CD4-positive, alpha-beta T cell (primary cell): ENCODE measurements around the gene SP6. TPM values are rescaled to one million over a fixed set of nuclear protein-coding genes. Genes with fewer than 3 reads are reported as not detected.

ENCODE experiments used
- ATAC-seq: fragments of 200-7000 bp; cut with Tn5 transposase; one replicate; pipeline ENCODE4 v1.10.0; 2022; ENCODE audit warnings: mild to moderate bottlenecking; ENCODE audit not compliant: poor library complexity
- CTCF ChIA-PET: fragments of 350-600 bp; sonication (Branson Sonifier 250); formaldehyde crosslinking; loops from one replicate; lab custom pipeline; 2021; ENCODE audit warnings: antibody characterized with exemption, inconsistent platforms; lab: Charles Lee
- POLR2A ChIA-PET: fragments of 350-600 bp; sonication (Branson Sonifier 250); formaldehyde crosslinking; loops from one replicate; lab custom pipeline; 2021; ENCODE audit warnings: antibody characterized with exemption, inconsistent platforms; lab: Charles Lee
- DNase-seq, 14 experiments: peaks; one replicate each; pipeline ENCODE4 v3.0.0-alpha.2; 2013 to 2020; ENCODE audit warnings: mixed read lengths in 2 of 14
- H3K27ac ChIP-seq, 2 donors: one replicate each; pipeline versions ENCODE4 v1.5.1 to v1.7.0; 2013; ENCODE audit warnings: low read length in 2 of 2, low read depth in 1 of 2, mild to moderate bottlenecking in 1 of 2
- H3K27me3 ChIP-seq, 2 experiments: 1 replicate in 1 of 2; 2 replicates in 1 of 2; pipeline versions ENCODE4 v1.6.1 to v1.7.0; 2013; ENCODE audit warnings: low read length in 2 of 2, control low read depth in 1 of 2, mild to moderate bottlenecking in 1 of 2, moderate library complexity in 1 of 2; ENCODE audit not compliant: insufficient read depth in 2 of 2, control insufficient read depth in 1 of 2
- H3K36me3 ChIP-seq: one replicate; pipeline ENCODE4 v1.6.1; 2013; ENCODE audit warnings: low read length, control low read depth; ENCODE audit not compliant: insufficient read depth
- H3K4me1 ChIP-seq: one replicate; pipeline ENCODE4 v1.6.1; 2013; ENCODE audit warnings: low read length, control low read depth; ENCODE audit not compliant: insufficient read depth
- H3K4me3 ChIP-seq: one replicate; pipeline ENCODE4 v1.5.1; 2013; ENCODE audit warnings: mild to moderate bottlenecking, low read length, moderate library complexity
- H3K9me3 ChIP-seq, 2 experiments: 1 replicate in 1 of 2; 2 replicates in 1 of 2; pipeline versions ENCODE4 v1.6.1 to v1.7.0; 2013; ENCODE audit warnings: low read length in 2 of 2, mild to moderate bottlenecking in 2 of 2, control low read depth in 1 of 2, moderate library complexity in 1 of 2; ENCODE audit not compliant: control insufficient read depth in 1 of 2, insufficient read depth in 1 of 2
- H3K27ac Mint-ChIP-seq: one replicate; pipeline ENCODE4 v1.8.0; 2020; ENCODE audit warnings: mixed read lengths
- H3K27me3 Mint-ChIP-seq: one replicate; pipeline ENCODE4 v1.8.0; 2021; ENCODE audit warnings: mixed read lengths
- H3K36me3 Mint-ChIP-seq: one replicate; pipeline ENCODE4 v1.8.0; 2021; ENCODE audit warnings: low read depth, mixed read lengths
- H3K4me1 Mint-ChIP-seq: one replicate; pipeline ENCODE4 v1.8.0; 2021; ENCODE audit warnings: low read depth, mixed read lengths
- H3K4me3 Mint-ChIP-seq: one replicate; pipeline ENCODE4 v1.8.0; 2020; ENCODE audit warnings: mild to moderate bottlenecking, mixed read lengths
- H3K9me3 Mint-ChIP-seq: one replicate; pipeline ENCODE4 v1.8.0; 2020; ENCODE audit warnings: mixed read lengths
- intact Hi-C, 2 experiments: fragments of 100-400 bp; cut with DNase I in 1 of 2; cut with micrococcal nuclease in 1 of 2; formaldehyde crosslinking; loops; one replicate each; pipeline versions ENCODE4 v1.15.1 to v1.9.0; 2023 to 2025; cut with DNase I, micrococcal nuclease
- total RNA-seq, 174 experiments: library from RNA in 2 of 174; stranded (reverse) in 2 of 174; gene quantifications; one replicate each; pipeline ENCODE4 v1.2.3 and lab custom pipeline; 2021 to 2026
- TF ChIP-seq, protein P1 (sequence below): fragments of 200-600 bp; IDR thresholded peaks from one replicate; pipeline ENCODE4 v1.8.0; 2022; ENCODE audit warnings: antibody characterized with exemption, mild to moderate bottlenecking

SP6 gene
- total RNA-seq, 2 experiments from 2014 or later = 0.17 to 0.27 TPM

DNA sequence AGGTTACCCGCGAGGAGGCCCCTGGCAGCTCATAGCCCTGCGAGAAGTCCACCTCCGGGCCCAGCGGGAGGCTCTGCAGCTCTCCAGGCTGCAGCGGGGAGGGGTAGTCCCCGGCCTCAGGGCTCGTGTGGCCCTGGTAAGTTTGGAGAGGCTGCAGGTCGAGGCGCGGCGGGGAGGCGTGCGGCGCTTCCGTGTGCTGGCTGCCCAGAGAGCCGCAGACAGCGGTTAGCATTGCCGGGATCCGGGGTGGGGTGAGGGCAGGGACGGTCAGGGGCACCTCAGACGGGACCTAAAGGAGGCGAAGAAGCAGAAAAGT lies 2.8 kb downstream of the SP6 start:
- peaks cover 81 to 87% of the 10 kb centered on the region in 2 experiments for H3K27me3 ChIP-seq
- no peak overlapping the region for H3K4me3 Mint-ChIP-seq
- H3K4me1 ChIP-seq = peaks cover 50% of the 10 kb centered on the region
- intact Hi-C loops = loop anchor here in 1 of 2 experiments (10.0 kb wide), 1 partner anchor 767 kb away; the partner anchor contains the start of genes HOXB7 and HOXB8
- H3K36me3 ChIP-seq = no peaks in the 10 kb centered on the region
- ATAC-seq (no peak), DNase-seq (no peak)
- peaks cover 26% of the 10 kb centered on the region for H3K4me1 Mint-ChIP-seq
- TF ChIP-seq, protein P1, sequence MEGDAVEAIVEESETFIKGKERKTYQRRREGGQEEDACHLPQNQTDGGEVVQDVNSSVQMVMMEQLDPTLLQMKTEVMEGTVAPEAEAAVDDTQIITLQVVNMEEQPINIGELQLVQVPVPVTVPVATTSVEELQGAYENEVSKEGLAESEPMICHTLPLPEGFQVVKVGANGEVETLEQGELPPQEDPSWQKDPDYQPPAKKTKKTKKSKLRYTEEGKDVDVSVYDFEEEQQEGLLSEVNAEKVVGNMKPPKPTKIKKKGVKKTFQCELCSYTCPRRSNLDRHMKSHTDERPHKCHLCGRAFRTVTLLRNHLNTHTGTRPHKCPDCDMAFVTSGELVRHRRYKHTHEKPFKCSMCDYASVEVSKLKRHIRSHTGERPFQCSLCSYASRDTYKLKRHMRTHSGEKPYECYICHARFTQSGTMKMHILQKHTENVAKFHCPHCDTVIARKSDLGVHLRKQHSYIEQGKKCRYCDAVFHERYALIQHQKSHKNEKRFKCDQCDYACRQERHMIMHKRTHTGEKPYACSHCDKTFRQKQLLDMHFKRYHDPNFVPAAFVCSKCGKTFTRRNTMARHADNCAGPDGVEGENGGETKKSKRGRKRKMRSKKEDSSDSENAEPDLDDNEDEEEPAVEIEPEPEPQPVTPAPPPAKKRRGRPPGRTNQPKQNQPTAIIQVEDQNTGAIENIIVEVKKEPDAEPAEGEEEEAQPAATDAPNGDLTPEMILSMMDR = no peak
- ChIA-PET CTCF (interaction anchor here (0.8 to 8.4 kb wide), 4 partner anchors 9 to 41 kb away, joined by 3 to 86 read pairs (median 4); no protein-coding TSS in a partner anchor), POLR2A (interaction anchor here (1.1 to 2.0 kb wide), 2 partner anchors 37 to 47 kb away, joined by 3 to 9 read pairs; no protein-coding TSS in a partner anchor)
- no peak overlapping the region for H3K27ac Mint-ChIP-seq
- peaks cover 0 to 13% of the 10 kb centered on the region in 2 experiments for H3K9me3 ChIP-seq
- H3K27ac ChIP-seq = no peak overlapping the region
- H3K27me3 Mint-ChIP-seq = peaks cover 79% of the 10 kb centered on the region
- H3K36me3 Mint-ChIP-seq = no peaks in the 10 kb centered on the region
- H3K4me3 ChIP-seq = no peak overlapping the region
- H3K9me3 Mint-ChIP-seq = no peaks in the 10 kb centered on the region

DNA sequence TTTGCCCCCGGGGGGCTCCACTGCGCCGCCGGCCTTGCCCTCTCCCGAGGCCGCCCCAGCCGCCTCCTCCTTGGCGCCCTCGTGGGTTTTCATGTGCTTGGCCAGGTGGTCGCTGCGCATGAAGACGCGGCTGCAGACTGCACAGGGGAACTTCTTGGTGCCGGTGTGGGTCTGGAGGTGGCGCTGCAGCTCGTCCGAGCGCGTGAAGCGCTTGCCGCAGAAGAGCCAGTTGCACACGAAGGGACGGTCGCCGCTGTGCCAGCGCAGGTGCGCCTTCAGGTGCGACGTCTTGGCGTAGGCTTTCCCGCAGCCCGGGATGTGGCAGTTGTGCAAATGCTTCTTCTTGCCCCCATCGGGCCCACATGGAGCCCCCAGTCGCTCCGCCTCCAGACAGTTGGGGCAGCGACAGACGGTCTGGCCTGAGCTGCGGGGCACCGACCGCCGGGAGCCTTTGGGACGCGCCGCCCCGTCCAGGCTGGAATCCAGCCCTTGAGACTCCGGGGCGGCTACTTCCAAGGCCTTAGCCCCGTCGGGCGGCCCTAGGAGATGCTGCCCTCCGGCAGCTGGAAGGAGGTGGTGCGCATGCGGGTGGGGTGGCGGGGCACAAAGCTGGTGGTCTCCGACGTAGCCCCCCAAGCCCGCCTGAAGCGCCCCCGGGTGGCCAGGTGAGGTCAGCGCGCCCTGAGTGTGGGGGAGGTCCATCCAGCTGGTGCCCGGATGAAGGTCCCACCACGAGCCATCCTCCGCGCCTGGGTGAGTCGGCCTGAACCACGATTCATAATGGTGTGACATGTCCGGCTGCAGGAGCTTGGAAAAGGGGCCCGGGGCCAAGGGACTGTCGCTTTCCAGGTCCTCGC lies 3.4 kb downstream of the SP6 start:
- ATAC-seq (peak; percentile 29), DNase-seq (peak in 6 of 14 experiments; percentile 17 to 69 (median 40))
- Mint-ChIP-seq H3K4me1 (peaks cover 30% of the 10 kb centered on the region), H3K27me3 (peaks cover 75% of the 10 kb centered on the region), H3K4me3 (no peak overlapping the region), H3K36me3 (no peaks in the 10 kb centered on the region), H3K27ac (no peak overlapping the region), H3K9me3 (no peaks in the 10 kb centered on the region)
- POLR2A ChIA-PET = interaction anchor here (1.1 to 2.0 kb wide), 3 partner anchors 37 to 48 kb away, joined by 3 to 9 read pairs (median 9); no protein-coding TSS in a partner anchor
- peaks cover 75 to 81% of the 10 kb centered on the region in 2 experiments for H3K27me3 ChIP-seq
- H3K27ac ChIP-seq = no peak overlapping the region
- H3K4me1 ChIP-seq = peaks cover 55% of the 10 kb centered on the region
- intact Hi-C loops = loop anchor here in 1 of 2 experiments (10.0 kb wide), 1 partner anchor 767 kb away; the partner anchor contains the start of genes HOXB7 and HOXB8
- CTCF ChIA-PET = interaction anchor here (0.5 to 8.4 kb wide), 7 partner anchors 10 to 64 kb away, joined by 3 to 86 read pairs (median 3); partner anchors contain the start of gene OSBPL7
- no peaks in the 10 kb centered on the region for H3K36me3 ChIP-seq
- TF ChIP-seq, protein P1 = peak; percentile 16
- peaks cover 0 to 13% of the 10 kb centered on the region in 2 experiments for H3K9me3 ChIP-seq
- no peak overlapping the region for H3K4me3 ChIP-seq

DNA sequence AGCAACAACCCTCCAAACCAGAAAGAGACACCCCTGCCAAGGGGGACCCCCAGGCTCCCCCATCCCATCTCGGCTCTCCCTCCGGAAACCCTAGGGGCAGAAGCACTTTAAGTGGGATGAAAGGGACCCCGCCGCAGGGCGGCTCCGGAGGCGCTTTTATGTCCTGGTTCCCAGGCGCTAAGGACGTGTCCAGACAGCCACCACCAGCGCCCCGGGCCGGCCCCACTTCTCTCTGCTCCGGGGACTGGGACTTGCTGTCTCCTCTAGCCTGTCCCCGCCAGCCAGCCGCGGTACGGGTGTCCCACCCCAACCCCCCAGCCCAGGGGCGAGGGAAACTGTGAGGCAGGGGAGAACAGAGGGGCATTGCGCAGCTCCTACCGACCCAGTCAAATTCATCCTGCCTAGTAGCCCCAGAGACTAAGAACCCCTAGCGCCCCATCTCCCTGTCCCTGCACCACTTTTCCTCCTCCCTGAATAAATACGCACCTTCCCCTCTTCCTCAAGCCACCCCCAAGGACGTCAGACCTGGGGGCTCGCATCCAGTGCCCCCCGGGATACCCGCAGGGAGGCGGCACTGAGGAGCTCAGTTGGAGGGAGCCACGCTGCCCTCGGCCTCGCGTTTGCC lies 4.1 kb downstream of the SP6 start:
- DNase-seq (no peak), ATAC-seq (no peak)
- Histone ChIP-seq H3K4me1 (peaks cover 52% of the 10 kb centered on the region), H3K36me3 (no peaks in the 10 kb centered on the region), H3K27ac (no peak overlapping the region), H3K9me3 (peaks cover 0 to 12% of the 10 kb centered on the region in 2 experiments), H3K4me3 (no peak overlapping the region), H3K27me3 (peaks cover 68 to 73% of the 10 kb centered on the region in 2 experiments)
- Mint-ChIP-seq H3K4me3 (no peak overlapping the region), H3K4me1 (peaks cover 29% of the 10 kb centered on the region), H3K36me3 (no peaks in the 10 kb centered on the region), H3K27me3 (peaks cover 68% of the 10 kb centered on the region), H3K27ac (no peak overlapping the region), H3K9me3 (no peaks in the 10 kb centered on the region)
- TF ChIP-seq, protein P1 = no peak
- intact Hi-C loops = loop anchor here in 1 of 2 experiments (10.0 kb wide), 1 partner anchor 768 kb away; the partner anchor contains the start of genes HOXB7 and HOXB8
- CTCF ChIA-PET = interaction anchor here (1.0 to 8.4 kb wide), 5 partner anchors 24 to 47 kb away, joined by 3 to 86 read pairs (median 3); partner anchors contain the start of gene OSBPL7
- POLR2A ChIA-PET = interaction anchor here (1.9 to 2.0 kb wide), 2 partner anchors 43 to 48 kb away, joined by 9 read pairs; no protein-coding TSS in a partner anchor
